ENCODE data around the gene OR8B2. TPM values are rescaled to one million over a fixed set of nuclear protein-coding genes. Genes with fewer than 3 reads are reported as not detected.

OR8B2 gene, protein sequence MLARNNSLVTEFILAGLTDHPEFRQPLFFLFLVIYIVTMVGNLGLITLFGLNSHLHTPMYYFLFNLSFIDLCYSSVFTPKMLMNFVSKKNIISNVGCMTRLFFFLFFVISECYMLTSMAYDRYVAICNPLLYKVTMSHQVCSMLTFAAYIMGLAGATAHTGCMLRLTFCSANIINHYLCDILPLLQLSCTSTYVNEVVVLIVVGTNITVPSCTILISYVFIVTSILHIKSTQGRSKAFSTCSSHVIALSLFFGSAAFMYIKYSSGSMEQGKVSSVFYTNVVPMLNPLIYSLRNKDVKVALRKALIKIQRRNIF
- not detected in 2 replicates for total RNA-seq

DNA sequence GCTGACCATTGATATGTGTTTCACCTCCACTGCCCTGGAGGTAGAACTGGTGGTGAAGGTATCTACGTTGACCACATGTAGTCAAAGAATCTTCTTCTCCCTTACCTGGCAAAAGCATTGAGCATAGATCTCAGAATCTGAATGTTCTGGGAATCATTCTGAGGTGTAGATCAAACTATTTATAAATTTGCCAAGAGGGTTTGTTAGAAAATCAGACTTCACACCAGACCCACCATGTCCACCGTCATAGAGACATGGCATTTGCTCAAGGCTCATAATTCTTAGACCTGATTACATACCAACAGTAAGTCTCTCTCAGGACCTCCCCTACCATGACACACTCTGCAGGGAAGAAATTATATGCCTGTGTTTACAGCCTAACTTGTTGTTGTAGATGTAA, at the start of gene OR8B2:
Gene OR8B2 (minus strand): TSS at position 101 of the 400 bp plus-strand sequence. CDS start 1,156 bp downstream, outside the sequence.

DNA sequence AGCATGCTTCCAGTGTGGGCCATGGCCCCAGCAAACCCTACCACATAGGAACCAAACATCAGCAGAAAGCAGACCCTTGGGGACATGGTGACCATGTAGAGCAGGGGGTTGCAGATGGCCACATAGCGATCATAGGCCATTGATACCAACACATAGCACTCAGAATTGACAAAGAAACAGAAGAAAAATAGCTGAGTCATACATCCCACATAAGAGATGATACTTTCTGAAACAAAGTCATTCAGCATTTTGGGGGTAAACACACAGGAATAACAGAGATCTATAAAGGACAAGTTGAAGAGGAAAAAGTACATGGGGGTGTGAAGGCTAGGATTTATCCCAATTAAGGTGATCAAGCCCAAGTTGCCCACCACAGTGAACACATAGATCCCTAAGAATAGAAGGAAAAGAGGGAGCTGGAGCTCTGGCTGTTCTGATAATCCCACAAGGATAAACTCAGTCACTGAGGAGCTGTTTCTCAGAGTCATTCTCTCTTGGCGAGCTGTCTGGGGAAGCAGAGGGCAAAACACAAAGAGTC, 40.2 kb upstream of the OR8B2 start, which contains the start of gene OR8B4:
Gene OR8B4 (minus strand): TSS at position 488 of the 538 bp plus-strand sequence. CDS start 0 bp downstream, at position 488.

DNA sequence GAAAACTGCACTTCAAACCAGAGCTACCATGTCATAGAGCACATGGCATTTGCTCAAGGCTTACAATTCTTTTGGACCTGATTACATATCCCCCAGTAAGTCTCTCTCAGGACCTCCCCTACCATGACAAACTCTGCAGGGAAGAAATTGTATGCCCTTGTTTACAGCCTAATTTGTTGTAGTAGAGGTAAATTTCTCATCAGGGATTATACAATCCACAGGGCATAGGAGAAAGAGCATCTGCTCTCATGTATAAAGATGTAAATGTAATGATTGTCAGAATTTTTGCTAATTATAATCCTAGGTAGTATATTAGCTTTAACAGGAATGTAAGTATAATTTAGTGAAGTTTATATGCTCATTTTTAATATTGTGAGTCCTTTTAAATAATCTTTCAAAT, 14.6 kb upstream of the OR8B2 start, which contains the start of gene OR8B3:
Gene OR8B3 (minus strand): TSS at position 101 of the 400 bp plus-strand sequence. CDS start 1,673 bp downstream, outside the sequence.

Other genes with a start within 250 kb of the OR8B2 start
- not detected in 2 replicates for gene OR10D3, start 201.2 kb downstream of the OR8B2 start, total RNA-seq
- gene OR8G1, start 143.4 kb downstream of the OR8B2 start, total RNA-seq = not detected in 2 replicates
- gene OR8G5, start 128.1 kb downstream of the OR8B2 start, total RNA-seq = not detected in 2 replicates
- not detected in 2 replicates for gene OR8D1, start 70.5 kb downstream of the OR8B2 start, total RNA-seq
- not detected in 2 replicates for gene OR8D2, start 64.3 kb downstream of the OR8B2 start, total RNA-seq
- gene OR8B3, start 14.5 kb upstream of the OR8B2 start, total RNA-seq = not detected in 2 replicates
- gene OR8B4, start 40.4 kb upstream of the OR8B2 start, total RNA-seq = not detected in 2 replicates
- gene OR8B8, start 61.2 kb upstream of the OR8B2 start, total RNA-seq = not detected in 2 replicates
- gene OR8B12, start 159.2 kb upstream of the OR8B2 start, total RNA-seq = not detected in 2 replicates
- gene OR8A1, start 185.5 kb upstream of the OR8B2 start, total RNA-seq = not detected in 2 replicates
- not detected in 2 replicates for gene PANX3, start 226.9 kb upstream of the OR8B2 start, total RNA-seq
- gene TBRG1, start 238.4 kb upstream of the OR8B2 start, total RNA-seq = 28.4 and 38.9 TPM in 2 replicates